22Rv1 (cell line): Measurements from ENCODE around the gene CBLB.

Experiments used
- H3K27ac ChIP-seq: fragments of 450-650 bp; 2 replicates; pipeline ENCODE4 v1.5.1; 2017
- CTCF ChIP-seq: fragments of 450-650 bp; IDR thresholded peaks from 2 replicates; pipeline ENCODE4 v1.5.1; 2017; ENCODE audit warnings: mild to moderate bottlenecking
- ZFX ChIP-seq: fragments of 450-650 bp; IDR thresholded peaks from 2 replicates; pipeline ENCODE4 v1.6.1; 2017; ENCODE audit warnings: antibody characterized with exemption, borderline replicate concordance

The CBLB gene

GRCh38 chr3:105842449-105842848, 26.4 kb downstream of the CBLB start:
- H3K27ac ChIP-seq = no peak overlapping the region
- TF ChIP-seq CTCF (no peak), ZFX (no peak)

DNA sequence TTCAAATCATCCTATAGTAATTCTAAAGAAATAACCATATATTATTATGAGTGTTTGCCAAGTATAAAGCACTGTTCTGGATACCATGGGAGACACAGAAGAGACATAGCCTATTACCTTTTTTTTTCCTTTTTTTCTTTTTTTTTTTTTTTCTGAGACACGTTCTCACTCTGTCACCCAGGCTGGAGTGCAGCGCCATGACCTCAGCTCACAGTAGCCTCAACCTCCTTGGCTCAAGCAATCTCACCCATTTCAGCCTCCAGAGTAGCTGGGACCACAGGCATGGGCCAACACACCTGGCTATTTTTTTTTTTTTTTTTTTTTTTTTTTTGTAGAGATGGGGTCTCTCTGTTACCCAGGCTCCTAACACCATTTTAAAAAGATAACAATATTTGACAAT, 30.9 kb downstream of the CBLB start:
- TF ChIP-seq ZFX (no peak), CTCF (no peak)
- H3K27ac ChIP-seq = no peak overlapping the region

DNA sequence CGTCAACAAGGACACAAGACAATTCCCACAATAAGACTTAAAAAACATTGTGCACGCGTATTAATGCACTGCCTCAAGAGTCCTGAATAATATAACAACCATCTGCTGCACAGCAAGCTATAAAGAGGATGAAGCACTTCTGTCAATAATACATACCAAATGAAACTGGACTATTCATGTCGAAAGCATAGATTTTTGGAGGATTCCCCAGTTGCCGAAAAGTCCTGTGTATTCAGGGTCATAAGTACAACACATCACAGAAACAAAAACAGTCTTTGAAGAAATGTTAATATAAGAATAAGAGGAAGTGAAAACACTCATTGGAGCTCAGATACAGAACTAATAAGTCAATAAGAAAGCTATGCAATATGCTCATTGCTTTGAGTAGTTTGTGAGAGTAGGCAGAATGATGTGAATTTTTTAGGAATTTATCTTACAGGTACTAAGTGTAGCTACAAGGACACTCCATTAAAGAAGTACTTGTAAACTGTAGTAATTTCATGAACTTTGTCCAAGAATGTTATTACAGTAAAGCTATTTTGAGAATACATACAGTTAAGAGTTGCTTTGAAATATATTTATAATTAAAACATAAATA, 31.6 kb downstream of the CBLB start:
- no peak overlapping the region for H3K27ac ChIP-seq
- no peak for TF ChIP-seq CTCF

- no peak for TF ChIP-seq CTCF
- no peak for TF ChIP-seq ZFX
- H3K27ac ChIP-seq = no peak overlapping the region
Observed at GRCh38 chr3:105836533-105836932, 32.3 kb downstream of the CBLB start.

DNA sequence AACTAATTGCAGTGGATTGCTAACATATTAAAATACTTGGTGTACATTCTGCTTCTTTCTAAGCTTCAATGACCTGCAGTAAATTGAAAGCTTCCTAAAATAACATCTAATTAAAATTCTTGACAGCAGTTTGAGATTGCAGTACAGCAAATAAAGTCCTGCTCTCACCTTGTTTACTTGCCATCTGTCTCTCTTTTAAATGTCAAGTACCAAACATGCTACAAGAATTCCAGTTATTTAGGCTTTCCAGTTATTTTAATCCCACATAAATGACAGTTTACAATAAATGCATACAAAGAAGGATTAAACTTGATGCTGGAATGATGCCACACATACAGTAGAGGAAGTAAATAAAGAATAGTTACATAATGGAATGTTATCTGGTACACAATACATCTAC, 33.2 kb downstream of the CBLB start:
- TF ChIP-seq CTCF (no peak), ZFX (no peak)
- peak overlapping the region; percentile 12 for H3K27ac ChIP-seq

- H3K27ac ChIP-seq = peak overlapping the region; percentile 12
- TF ChIP-seq CTCF = no peak
- TF ChIP-seq ZFX = no peak
Observed at GRCh38 chr3:105834768-105835167, 34.0 kb downstream of the CBLB start.

GRCh38 chr3:105832644-105833043, 36.2 kb downstream of the CBLB start:
- no peak overlapping the region for H3K27ac ChIP-seq
- TF ChIP-seq CTCF = no peak
- TF ChIP-seq ZFX = no peak
